Heart left ventricle (tissue), 16 donors: ENCODE measurements around the gene CRYBG1. TPM values are rescaled to one million over a fixed set of nuclear protein-coding genes. Genes with fewer than 3 reads are reported as not detected.

Experiments
- ATAC-seq, 4 donors: fragments of 200-7000 bp; cut with Tn5 transposase; one replicate each; pipeline ENCODE4 v1.9.1; 2020 to 2022; ENCODE audit warnings: moderate library complexity in 4 of 4, mild to moderate bottlenecking in 3 of 4, moderate number of reproducible peaks in 1 of 4
- DNase-seq, 5 donors: peaks; one replicate each; pipeline ENCODE4 v3.0.0-alpha.2; 2020
- H3K27ac ChIP-seq, 12 donors: fragments of 200-600 bp; sonication (generic) in 4 of 12; one replicate each; pipeline versions ENCODE4 v1.5.0 to v1.8.0; 2016 to 2022; ENCODE audit warnings: mild to moderate bottlenecking in 2 of 12
- H3K27me3 ChIP-seq, 9 donors: fragments of 200-600 bp; sonication (generic) in 2 of 9; one replicate each; pipeline versions ENCODE4 v1.5.1 to v1.8.0; 2016 to 2022; ENCODE audit warnings: mild to moderate bottlenecking in 3 of 9
- H3K36me3 ChIP-seq, 9 donors: fragments of 200-600 bp; sonication (generic) in 2 of 9; one replicate each; pipeline versions ENCODE4 v1.5.0 to v1.8.0; 2018 to 2022; ENCODE audit warnings: mild to moderate bottlenecking in 2 of 9
- H3K4me1 ChIP-seq, 12 donors: fragments of 200-600 bp; sonication (generic) in 4 of 12; one replicate each; pipeline versions ENCODE4 v1.5.0 to v1.8.0; 2016 to 2022; ENCODE audit warnings: mild to moderate bottlenecking in 3 of 12
- H3K4me3 ChIP-seq, 12 donors: fragments of 200-600 bp; sonication (generic) in 4 of 12; one replicate each; pipeline versions ENCODE4 v1.5.0 to v1.8.0; 2017 to 2022; ENCODE audit warnings: mild to moderate bottlenecking in 9 of 12, moderate library complexity in 4 of 12
- H3K9me3 ChIP-seq, 12 donors: fragments of 200-600 bp; sonication (generic) in 4 of 12; one replicate each; pipeline versions ENCODE4 v1.5.0 to v1.8.0; 2016 to 2022; ENCODE audit warnings: mild to moderate bottlenecking in 1 of 12
- CTCF ChIP-seq, 12 donors: fragments of 200-600 bp; sonication (generic) in 4 of 12; IDR thresholded peaks; one replicate each; pipeline versions ENCODE4 v1.5.0 to v1.8.0; 2018 to 2022; ENCODE audit warnings: antibody characterized with exemption in 12 of 12, mild to moderate bottlenecking in 5 of 12
- POLR2A ChIP-seq, 2 donors: fragments of 450-650 bp; IDR thresholded peaks; one replicate each; pipeline ENCODE4 v1.6.1; 2017; ENCODE audit warnings: antibody characterized with exemption in 2 of 2, mild to moderate bottlenecking in 2 of 2, moderate library complexity in 2 of 2
- WGBS, 4 donors: extraction: QIAGEN DNeasy Blood & Tissue Kit in 2 of 4; methylation state at CpG; one replicate each; pipeline versions ENCODE4 v1.1.5 to v1.1.7; 2013 to 2018; 5-methylcytosine and 5-hydroxymethylcytosine counted together
- intact Hi-C, 10 donors: fragments of 100-400 bp; cut with DNase I; formaldehyde crosslinking; loops; one replicate each; pipeline versions ENCODE4 v1.11.1 to v1.14.2; 2022
- polyA plus RNA-seq, 2 donors: library from polyadenylated mRNA; stranded (reverse); fragments of 200-250 nt; gene quantifications; one replicate each; pipeline ENCODE4 v1.2.3, GENCODE V29; 2013
- total RNA-seq, 9 donors: library from RNA; depleted of rRNA in 2 of 9; stranded (reverse); fragments of >200 nt in 2 of 9; fragmentation: NEBNext Ultra II Directional in 3 of 9; extraction: Animal tissue kit (Norgen Biotek cat#: 25700) in 3 of 9; gene quantifications; one replicate each; pipeline versions ENCODE4 v1.1.0 to v1.2.4, GENCODE V29; 2016 to 2023
- donor health status: ischemic (EF 13 %, LVEDD 7.1; RV severe dilation, severe dysfunction).
- donor health status: healthy with polysubstance abuse.
- donor health status: DM: no; HTN: yes; CAD: no.
- donor health status: DM: no; HTN: no; CAD: no.
- donor health status: ischemic (EF 25% LVEDD 6.9; RV normal size, moderate dysfunction).
- donor health status: ischemic (EF 25% LVEDD 5.7; RV mildly dilated, moderate dysfunction).
- donor health status: healthy.
- donor health status: DM: yes; HTN: yes; CAD: no.
- donor health status: ischemic (EF 35%, LVEDD 5.7; RV mildly dilated, moderate dysfunction).
- donor health status: nonischemic (EF 11% LVEDD 7.7; RV severe dilation, severe dysfunction).
- donor health status: DM: yes; HTN: yes; CAD: no.
- donor health status: PGD.
- donor health status: ischemic (EF 29% LVEDD 5.4; RV normal size, mild dysfunction).
- donor health status: nonischemic (EF 23%, LVEDD 6.1; RV moderate dilation, normal function).

Gene CRYBG1
- total and polyA plus RNA-seq, 11 donors, result 0.42 to 17.7 (median 1.5) TPM

- WGBS, 4 donors, result 32 to 46% (median 38%) methylated on average over 3 of the region's 3 CpGs
- no peak for ATAC-seq
These were observed 134.5 kb downstream of the CRYBG1 start for GRCh38 chr6:106495014-106495413.

DNA sequence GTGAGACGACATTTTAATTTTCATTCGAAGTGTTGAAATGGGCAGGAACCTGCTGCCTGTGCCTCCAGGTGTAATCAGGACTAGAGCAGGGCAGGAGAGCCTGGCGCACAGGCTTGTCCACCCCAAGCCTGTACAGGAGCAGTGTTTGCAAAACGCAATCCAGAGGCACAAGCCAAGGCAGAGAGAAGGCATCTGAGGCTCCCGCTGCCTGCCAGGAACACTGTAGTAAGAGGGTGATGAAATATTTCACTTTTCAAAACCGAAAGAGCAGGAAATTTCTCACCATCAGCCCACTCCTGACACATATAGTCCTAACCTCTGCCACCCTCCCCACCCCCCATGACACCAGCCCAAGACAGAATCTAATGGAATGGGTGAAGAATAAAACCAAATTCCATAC, 136.3 kb downstream of the CRYBG1 start:
- Histone ChIP-seq H3K27me3 (peaks cover 0 to 5% (median 0%) of the 10 kb centered on the region in 9 donors), H3K4me1 (peaks cover 0 to 9% (median 0%) of the 10 kb centered on the region in 12 donors), H3K27ac (no peak overlapping the region), H3K36me3 (no peaks in the 10 kb centered on the region), H3K9me3 (no peaks in the 10 kb centered on the region), H3K4me3 (no peak overlapping the region)
- DNase-seq (no peak), ATAC-seq (no peak)
- TF ChIP-seq POLR2A (IDR thresholded peaks at IDR 0.05) (no peak), CTCF (IDR thresholded peaks at IDR 0.05) (no peak)
- 66 to 79% (median 73%) methylated on average over 6 of the region's 6 CpGs for WGBS, 4 donors
- intact Hi-C loops, result no loop called here

More at GRCh38 chr6:106495014-106495413, 134.5 kb downstream of the CRYBG1 start:
- Histone ChIP-seq H3K4me1 (no peaks in the 10 kb centered on the region), H3K9me3 (no peaks in the 10 kb centered on the region), H3K27me3 (peaks cover 0 to 4% (median 0%) of the 10 kb centered on the region in 9 donors), H3K4me3 (no peak overlapping the region), H3K36me3 (no peaks in the 10 kb centered on the region), H3K27ac (no peak overlapping the region)
- intact Hi-C loops, result no loop called here
- TF ChIP-seq POLR2A (IDR thresholded peaks at IDR 0.05) (no peak), CTCF (IDR thresholded peaks at IDR 0.05) (no peak)
- no peak for DNase-seq

DNA sequence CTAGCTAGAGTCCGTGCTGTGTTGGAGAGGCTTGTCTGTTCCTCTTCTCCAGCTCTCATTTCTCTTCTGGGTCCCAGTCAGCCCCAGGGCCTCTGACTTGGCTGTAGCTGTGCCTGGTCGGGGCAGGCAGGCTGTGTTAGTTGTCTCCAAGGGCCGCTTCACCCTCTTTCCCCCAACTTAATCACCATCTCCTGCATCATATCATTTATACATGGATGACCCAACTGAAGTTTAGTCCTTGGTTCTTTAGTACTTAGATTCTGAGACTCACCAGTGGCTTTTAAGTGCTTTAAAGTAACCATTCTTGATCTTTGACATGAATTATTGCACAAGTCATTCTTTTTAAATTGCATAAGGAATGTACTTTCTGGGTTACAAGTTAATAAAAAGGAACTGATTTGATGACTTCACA, 141.4 kb downstream of the CRYBG1 start:
- WGBS, 4 donors, result 76 to 88% (median 81%) methylated on average over 3 of the region's 3 CpGs

DNA sequence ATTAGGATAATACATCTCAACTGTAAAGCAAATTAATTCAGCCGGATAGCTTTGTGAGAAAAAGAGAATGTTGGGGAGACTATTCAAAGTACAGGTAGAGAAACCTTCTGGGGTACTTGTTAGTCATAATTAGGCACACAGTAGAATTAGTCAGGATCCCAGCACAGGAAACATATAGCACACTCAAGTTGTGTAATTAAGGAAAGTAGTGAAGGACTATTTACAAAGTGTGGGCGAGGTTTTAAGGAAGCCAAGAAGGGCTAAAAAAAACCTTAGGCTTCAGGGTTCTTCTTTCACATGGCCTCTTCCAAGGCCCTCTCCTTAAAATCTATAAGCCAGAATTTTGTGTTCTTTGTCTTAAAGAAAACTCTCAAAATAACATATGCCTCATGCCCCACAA, 142.0 kb downstream of the CRYBG1 start:
- Histone ChIP-seq H3K4me3 (no peak overlapping the region), H3K27ac (peak overlapping the region in 1 of 12 donors; percentile 60), H3K36me3 (no peaks in the 10 kb centered on the region), H3K9me3 (no peaks in the 10 kb centered on the region), H3K4me1 (peaks cover 0 to 21% (median 0%) of the 10 kb centered on the region in 12 donors), H3K27me3 (peaks cover 0 to 19% (median 3%) of the 10 kb centered on the region in 9 donors)
- ATAC-seq (no peak), DNase-seq (no peak)
- intact Hi-C loops, result no loop called here
- WGBS, 4 donors, result 91 to 93% (median 93%) methylated on average over 2 of the region's 2 CpGs
- no peak for TF ChIP-seq POLR2A (IDR thresholded peaks at IDR 0.05)
- no peak for TF ChIP-seq CTCF (IDR thresholded peaks at IDR 0.05)

More for the DNA sequence above, 141.4 kb downstream of the CRYBG1 start:
- Histone ChIP-seq H3K9me3 (no peaks in the 10 kb centered on the region), H3K27me3 (peaks cover 0 to 13% (median 0%) of the 10 kb centered on the region in 9 donors), H3K4me3 (no peak overlapping the region), H3K4me1 (peaks cover 0 to 21% (median 0%) of the 10 kb centered on the region in 12 donors), H3K36me3 (no peaks in the 10 kb centered on the region), H3K27ac (peak overlapping the region in 1 of 12 donors; percentile 60)
- no peak for ATAC-seq
- no peak for DNase-seq
- intact Hi-C loops, result no loop called here
- no peak for TF ChIP-seq POLR2A (IDR thresholded peaks at IDR 0.05)
- no peak for TF ChIP-seq CTCF (IDR thresholded peaks at IDR 0.05)
